C4-2B (cell line): ENCODE results near the gene CHCHD6.

Experiments used
- H3K27ac ChIP-seq: fragments of 450-650 bp; 2 replicates; pipeline ENCODE4 v1.5.1; 2017
- CTCF ChIP-seq: fragments of 450-650 bp; conservative IDR thresholded peaks from 2 replicates; pipeline ENCODE4 v1.5.1; 2017; ENCODE audit warnings: mild to moderate bottlenecking
- ZFX ChIP-seq: fragments of 450-650 bp; IDR thresholded peaks from 2 replicates; pipeline ENCODE4 v1.6.1; 2017

Gene CHCHD6

DNA sequence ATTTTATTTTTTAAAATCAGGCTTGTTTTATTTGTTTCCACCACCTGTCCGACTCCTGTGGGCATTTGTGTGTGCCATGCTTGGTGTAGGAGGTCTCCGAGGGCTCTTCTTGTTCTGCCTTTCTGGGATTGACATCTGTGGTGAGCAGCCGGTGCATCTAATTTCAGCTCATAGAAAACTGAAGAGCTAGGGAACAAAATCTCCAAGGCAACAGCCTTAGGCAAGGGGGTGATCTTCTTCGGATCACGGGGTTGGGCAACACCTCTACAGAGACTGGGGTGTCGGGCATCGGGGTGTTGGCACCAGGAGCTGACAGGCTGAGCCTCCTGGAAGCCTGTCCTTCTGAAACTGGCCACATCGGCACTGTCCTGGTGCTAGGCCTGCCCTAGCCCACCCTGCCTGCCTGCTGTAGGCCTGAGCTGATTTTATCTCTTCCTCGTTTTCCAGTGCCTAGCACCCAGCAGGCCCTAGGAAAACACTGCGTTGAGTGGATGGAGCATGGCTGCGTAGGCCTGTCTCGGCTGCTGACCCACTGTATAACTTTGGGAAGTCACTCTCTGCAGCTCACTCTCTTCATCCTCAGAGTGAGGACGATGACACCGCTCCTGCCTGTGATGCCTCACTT is 10.3 kb downstream of the CHCHD6 start:
- H3K27ac ChIP-seq: no peak overlapping the region
- TF ChIP-seq CTCF: no peak
- no peak for TF ChIP-seq ZFX

DNA sequence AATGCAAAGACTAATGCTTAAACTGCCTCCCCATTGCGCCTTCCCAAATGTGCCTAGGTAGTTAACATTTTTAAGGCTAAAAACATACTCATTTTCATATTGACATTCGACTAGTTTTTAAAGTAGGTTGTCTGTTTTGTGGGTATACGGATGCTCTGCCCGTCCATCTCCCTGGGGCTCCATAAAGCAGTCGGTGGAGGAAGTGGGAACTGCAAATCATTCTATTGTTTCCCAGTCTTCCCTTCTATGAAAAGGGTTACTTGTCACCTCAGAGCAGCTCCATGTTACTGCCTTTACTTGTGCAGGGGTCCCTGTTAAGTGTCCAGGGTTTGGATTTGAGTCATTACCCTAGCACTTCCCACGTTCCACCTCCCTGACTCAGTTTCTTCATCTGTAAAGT is 10.9 kb downstream of the CHCHD6 start:
- TF ChIP-seq CTCF (no peak; the same call in 1 of the 2 replicates), ZFX (no peak)

GRCh38 chr3:126715432-126715831 is 11.4 kb downstream of the CHCHD6 start:
- TF ChIP-seq ZFX (no peak), CTCF (no peak)

More for the DNA sequence above, 10.9 kb downstream of the CHCHD6 start:
- no peak overlapping the region for H3K27ac ChIP-seq

GRCh38 chr3:126716057-126716456 is 12.0 kb downstream of the CHCHD6 start:
- TF ChIP-seq CTCF: no peak
- TF ChIP-seq ZFX: no peak
- H3K27ac ChIP-seq: no peak overlapping the region

More at GRCh38 chr3:126715432-126715831, 11.4 kb downstream of the CHCHD6 start:
- H3K27ac ChIP-seq: no peak overlapping the region

DNA sequence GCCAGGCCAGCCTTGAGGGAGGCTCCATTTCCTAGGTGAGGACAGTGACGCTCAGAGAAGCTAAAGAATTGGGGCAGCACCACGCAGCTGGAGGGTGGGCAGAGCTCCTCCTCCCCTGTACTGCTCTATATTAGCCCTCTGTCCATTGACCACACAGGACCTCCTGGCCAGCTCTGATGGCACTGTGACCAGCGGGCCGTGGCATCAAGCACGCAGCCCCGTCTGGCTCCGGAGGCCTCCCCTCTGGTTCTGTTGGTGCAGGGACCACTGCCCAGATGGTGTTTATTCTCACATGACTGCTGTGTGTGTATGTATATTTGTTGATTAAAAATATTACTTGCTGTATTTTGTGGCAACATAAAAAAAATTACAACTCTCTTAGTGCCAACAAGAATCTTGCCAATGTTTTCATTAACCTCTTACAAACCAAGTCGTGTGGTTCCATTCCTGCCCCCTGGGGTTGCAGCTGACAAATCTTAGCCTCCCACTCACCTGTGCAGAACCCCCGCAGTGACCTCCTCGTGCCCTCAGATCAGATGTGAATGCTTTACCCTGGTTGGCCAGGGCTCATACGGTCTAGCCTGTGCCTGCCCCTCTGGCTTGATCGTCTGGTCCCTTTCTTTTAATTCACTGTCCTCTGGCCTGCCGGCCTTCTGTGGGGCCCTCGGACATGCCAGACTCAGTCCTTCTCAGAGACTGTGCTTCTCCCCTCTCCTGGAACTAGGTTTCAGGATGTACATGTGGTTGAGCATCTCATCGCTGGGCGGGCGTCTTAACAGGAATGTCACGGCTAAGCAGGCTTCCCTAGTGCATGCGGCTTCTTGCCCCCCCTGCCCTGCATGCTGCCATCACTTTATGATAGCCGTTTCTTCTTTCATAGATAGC is 14.8 kb downstream of the CHCHD6 start:
- H3K27ac ChIP-seq: no peak overlapping the region
- TF ChIP-seq CTCF (no peak), ZFX (no peak)

GRCh38 chr3:126720596-126720995 is 16.6 kb downstream of the CHCHD6 start:
- TF ChIP-seq ZFX (no peak), CTCF (no peak)
- H3K27ac ChIP-seq: no peak overlapping the region

DNA sequence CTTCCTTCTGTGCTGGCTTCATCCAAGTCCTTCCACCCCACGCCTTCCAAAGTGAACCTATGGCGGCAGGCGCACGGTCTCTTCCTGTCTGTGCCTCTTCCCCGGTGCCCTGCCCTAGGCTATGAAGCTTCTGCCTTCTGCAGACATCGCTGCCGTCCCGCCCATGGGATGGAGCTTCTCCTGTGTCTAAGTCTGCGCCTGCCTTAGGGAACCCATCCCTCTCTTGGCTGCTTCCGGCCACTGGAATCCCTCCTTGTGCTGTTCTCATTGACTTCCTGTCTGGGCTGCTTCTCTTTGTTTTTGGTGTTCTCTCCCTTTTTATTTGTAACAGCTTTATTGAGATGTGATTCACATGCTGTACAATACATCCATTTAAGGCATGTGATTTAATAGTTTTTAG is 17.2 kb downstream of the CHCHD6 start:
- H3K27ac ChIP-seq: no peak overlapping the region
- TF ChIP-seq CTCF (no peak), ZFX (no peak)
